Type B pancreatic cell (in vitro differentiated cells): ENCODE data around the gene NTRK2. TPM values are rescaled to one million over a fixed set of nuclear protein-coding genes. Genes with fewer than 3 reads are reported as not detected.

Experiments used
- DNase-seq: peaks from one replicate; pipeline ENCODE4 v3.0.0; 2021; ENCODE audit warnings: mixed read lengths; ENCODE audit not compliant: unreplicated experiment; ENCODE audit errors: extremely low spot score
- H3K27ac Mint-ChIP-seq: 2 replicates; pipeline ENCODE4 v1.8.0; 2021; ENCODE audit warnings: mild to moderate bottlenecking, mixed read lengths
- H3K27me3 Mint-ChIP-seq: 2 replicates; pipeline ENCODE4 v1.8.0; 2021; ENCODE audit warnings: mixed read lengths
- H3K36me3 Mint-ChIP-seq: 2 replicates; pipeline ENCODE4 v1.8.0; 2021; ENCODE audit warnings: mixed read lengths
- H3K4me1 Mint-ChIP-seq: one replicate; pipeline ENCODE4 v1.8.0; 2021; ENCODE audit warnings: mixed read lengths; ENCODE audit not compliant: unreplicated experiment
- H3K4me3 Mint-ChIP-seq: 2 replicates; pipeline ENCODE4 v1.8.0; 2021; ENCODE audit warnings: mild to moderate bottlenecking, mixed read lengths
- H3K9me3 Mint-ChIP-seq: 2 replicates; pipeline ENCODE4 v1.8.0; 2021; ENCODE audit warnings: mixed read lengths
- total RNA-seq: library from RNA; stranded (reverse); gene quantifications from 2 replicates; pipeline ENCODE4 v1.2.1, GENCODE V29; 2021; ENCODE audit warnings: low replicate concordance
- TF ChIP-seq, protein P1 (sequence below): fragments of 200-600 bp; sonication (generic); conservative IDR thresholded peaks from 2 replicates; pipeline ENCODE4 v1.5.0; 2021; ENCODE audit warnings: antibody characterized with exemption, mild to moderate bottlenecking

The NTRK2 gene
- total RNA-seq, 1 donor from 2014 or later: 122 TPM

DNA sequence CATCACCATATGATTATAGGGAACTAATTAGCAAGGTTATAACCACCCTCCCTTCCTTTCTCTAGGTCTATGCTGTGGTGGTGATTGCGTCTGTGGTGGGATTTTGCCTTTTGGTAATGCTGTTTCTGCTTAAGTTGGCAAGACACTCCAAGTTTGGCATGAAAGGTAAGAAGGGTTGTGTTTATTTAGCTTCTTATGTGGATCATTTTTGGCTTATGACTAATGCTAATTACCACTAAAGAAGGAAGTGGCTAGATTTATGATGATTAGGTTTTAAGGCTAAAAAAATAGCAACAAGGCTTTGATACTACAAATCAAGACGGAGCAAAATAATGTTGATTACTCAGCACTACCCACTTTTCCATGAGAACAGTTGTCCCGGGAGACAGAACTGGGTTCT is 82.4 kb downstream of the NTRK2 start:
- peaks cover 11% of the 10 kb centered on the region for H3K4me1 Mint-ChIP-seq
- TF ChIP-seq, protein P1, sequence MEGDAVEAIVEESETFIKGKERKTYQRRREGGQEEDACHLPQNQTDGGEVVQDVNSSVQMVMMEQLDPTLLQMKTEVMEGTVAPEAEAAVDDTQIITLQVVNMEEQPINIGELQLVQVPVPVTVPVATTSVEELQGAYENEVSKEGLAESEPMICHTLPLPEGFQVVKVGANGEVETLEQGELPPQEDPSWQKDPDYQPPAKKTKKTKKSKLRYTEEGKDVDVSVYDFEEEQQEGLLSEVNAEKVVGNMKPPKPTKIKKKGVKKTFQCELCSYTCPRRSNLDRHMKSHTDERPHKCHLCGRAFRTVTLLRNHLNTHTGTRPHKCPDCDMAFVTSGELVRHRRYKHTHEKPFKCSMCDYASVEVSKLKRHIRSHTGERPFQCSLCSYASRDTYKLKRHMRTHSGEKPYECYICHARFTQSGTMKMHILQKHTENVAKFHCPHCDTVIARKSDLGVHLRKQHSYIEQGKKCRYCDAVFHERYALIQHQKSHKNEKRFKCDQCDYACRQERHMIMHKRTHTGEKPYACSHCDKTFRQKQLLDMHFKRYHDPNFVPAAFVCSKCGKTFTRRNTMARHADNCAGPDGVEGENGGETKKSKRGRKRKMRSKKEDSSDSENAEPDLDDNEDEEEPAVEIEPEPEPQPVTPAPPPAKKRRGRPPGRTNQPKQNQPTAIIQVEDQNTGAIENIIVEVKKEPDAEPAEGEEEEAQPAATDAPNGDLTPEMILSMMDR: no peak
- peaks cover 12% of the 10 kb centered on the region for H3K36me3 Mint-ChIP-seq
- no peak overlapping the region for H3K27ac Mint-ChIP-seq
- no peaks in the 10 kb centered on the region for H3K9me3 Mint-ChIP-seq
- no peak for DNase-seq
- no peak overlapping the region for H3K4me3 Mint-ChIP-seq
- H3K27me3 Mint-ChIP-seq: no peaks in the 10 kb centered on the region

DNA sequence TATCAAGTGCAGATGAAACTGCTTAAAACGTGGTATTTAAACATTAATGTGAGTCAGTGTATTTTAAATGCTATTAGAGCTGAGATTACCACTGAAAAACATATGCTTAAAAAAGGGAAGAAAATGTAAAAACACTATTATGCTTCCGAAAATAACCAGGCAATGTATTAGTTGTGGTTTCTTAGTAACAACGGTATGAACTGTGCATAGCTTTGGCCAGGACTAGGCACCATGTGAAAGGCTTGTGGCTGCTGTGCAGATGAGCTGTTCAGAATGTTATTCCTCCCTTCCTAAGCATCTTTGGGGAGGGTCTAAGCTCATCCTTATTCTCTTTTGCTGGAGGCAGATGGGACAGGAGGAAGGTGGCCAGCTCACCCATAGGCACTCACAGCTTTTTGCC is 84.9 kb downstream of the NTRK2 start:
- H3K27ac Mint-ChIP-seq: no peak overlapping the region
- H3K9me3 Mint-ChIP-seq: no peaks in the 10 kb centered on the region
- TF ChIP-seq, protein P1: no peak
- H3K36me3 Mint-ChIP-seq: peaks cover 12% of the 10 kb centered on the region
- peaks cover 11% of the 10 kb centered on the region for H3K4me1 Mint-ChIP-seq
- no peaks in the 10 kb centered on the region for H3K27me3 Mint-ChIP-seq
- no peak for DNase-seq
- H3K4me3 Mint-ChIP-seq: no peak overlapping the region

- H3K4me1 Mint-ChIP-seq: peaks cover 11% of the 10 kb centered on the region
- H3K4me3 Mint-ChIP-seq: no peak overlapping the region
- TF ChIP-seq, protein P1: no peak
- no peaks in the 10 kb centered on the region for H3K27me3 Mint-ChIP-seq
- peaks cover 12% of the 10 kb centered on the region for H3K36me3 Mint-ChIP-seq
- no peak overlapping the region for H3K27ac Mint-ChIP-seq
- H3K9me3 Mint-ChIP-seq: no peaks in the 10 kb centered on the region
- DNase-seq: no peak
These were observed 85.4 kb downstream of the NTRK2 start for GRCh38 chr9:84754881-84755280.

DNA sequence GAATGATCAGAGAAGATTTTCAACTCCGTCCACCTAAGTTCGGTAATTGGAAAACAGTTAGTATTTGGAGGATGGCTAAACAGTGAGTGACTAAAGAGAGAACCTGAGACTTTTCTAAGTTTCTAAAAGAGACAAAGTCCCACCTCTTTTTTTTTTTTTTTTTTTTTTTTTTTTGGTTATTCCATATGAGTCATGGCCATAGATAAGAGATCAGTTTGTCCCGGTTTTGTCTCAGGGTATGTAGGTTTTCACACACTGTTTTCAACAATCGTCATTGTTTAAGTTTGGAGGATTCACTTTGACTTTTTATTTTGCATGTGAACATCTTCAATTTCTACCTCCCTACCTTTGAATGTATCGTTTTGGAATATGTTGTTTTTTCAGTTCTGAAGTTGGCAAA is 85.9 kb downstream of the NTRK2 start:
- Mint-ChIP-seq H3K36me3 (peaks cover 8% of the 10 kb centered on the region), H3K4me3 (no peak overlapping the region), H3K27me3 (no peaks in the 10 kb centered on the region), H3K9me3 (no peaks in the 10 kb centered on the region), H3K4me1 (peaks cover 11% of the 10 kb centered on the region), H3K27ac (no peak overlapping the region)
- TF ChIP-seq, protein P1: no peak
- no peak for DNase-seq

GRCh38 chr9:84756171-84756570 is 86.6 kb downstream of the NTRK2 start:
- no peak for DNase-seq
- H3K9me3 Mint-ChIP-seq: no peaks in the 10 kb centered on the region
- peaks cover 8% of the 10 kb centered on the region for H3K36me3 Mint-ChIP-seq
- no peak overlapping the region for H3K27ac Mint-ChIP-seq
- peaks cover 11% of the 10 kb centered on the region for H3K4me1 Mint-ChIP-seq
- TF ChIP-seq, protein P1: no peak
- no peaks in the 10 kb centered on the region for H3K27me3 Mint-ChIP-seq
- H3K4me3 Mint-ChIP-seq: no peak overlapping the region

DNA sequence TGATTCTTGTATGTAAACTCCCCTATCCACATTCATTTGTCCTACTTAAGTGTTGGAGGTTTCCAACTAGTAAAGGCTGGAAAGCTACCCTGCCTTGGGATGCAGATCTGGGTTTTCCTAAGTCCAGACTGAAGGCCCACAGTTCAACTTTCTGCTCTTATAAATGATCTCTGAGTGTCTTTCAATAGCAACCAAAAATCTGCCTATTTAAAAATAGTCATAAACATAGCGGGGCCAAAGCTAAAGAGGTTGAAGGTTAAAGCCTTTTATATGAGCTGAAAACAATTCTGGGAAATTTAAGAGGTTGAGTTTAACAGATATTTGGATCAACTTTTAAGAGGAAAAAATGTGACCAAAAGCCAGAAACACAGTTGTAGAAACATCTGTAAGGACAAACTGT is 87.2 kb downstream of the NTRK2 start:
- peaks cover 11% of the 10 kb centered on the region for H3K4me1 Mint-ChIP-seq
- no peak overlapping the region for H3K4me3 Mint-ChIP-seq
- H3K27ac Mint-ChIP-seq: no peak overlapping the region
- DNase-seq: no peak
- peaks cover 8% of the 10 kb centered on the region for H3K36me3 Mint-ChIP-seq
- H3K9me3 Mint-ChIP-seq: no peaks in the 10 kb centered on the region
- TF ChIP-seq, protein P1: no peak
- no peaks in the 10 kb centered on the region for H3K27me3 Mint-ChIP-seq
